ENCODE data around the gene RAB20.

DNA sequence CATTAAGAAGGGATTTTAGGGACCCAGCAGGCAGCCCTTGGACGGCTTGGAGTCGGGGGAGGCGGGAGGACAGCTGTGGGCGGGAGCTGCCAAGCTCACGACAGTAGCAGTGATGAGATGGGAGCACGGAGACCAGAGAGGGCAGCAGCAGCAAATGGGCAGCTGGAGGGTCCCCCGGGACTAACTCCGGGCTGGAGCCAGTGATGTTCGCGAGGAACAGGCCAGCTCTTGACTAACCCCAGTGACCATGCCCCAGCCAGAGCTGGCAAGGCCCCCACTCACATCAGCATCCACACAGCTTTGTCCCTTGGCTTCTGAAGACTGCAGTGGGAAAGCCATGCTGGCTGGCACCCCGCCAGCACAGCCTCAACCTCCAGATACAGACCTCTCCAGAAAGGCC lies 81.9 kb downstream of the RAB20 start:
- TF ChIP-seq, protein P1, sequence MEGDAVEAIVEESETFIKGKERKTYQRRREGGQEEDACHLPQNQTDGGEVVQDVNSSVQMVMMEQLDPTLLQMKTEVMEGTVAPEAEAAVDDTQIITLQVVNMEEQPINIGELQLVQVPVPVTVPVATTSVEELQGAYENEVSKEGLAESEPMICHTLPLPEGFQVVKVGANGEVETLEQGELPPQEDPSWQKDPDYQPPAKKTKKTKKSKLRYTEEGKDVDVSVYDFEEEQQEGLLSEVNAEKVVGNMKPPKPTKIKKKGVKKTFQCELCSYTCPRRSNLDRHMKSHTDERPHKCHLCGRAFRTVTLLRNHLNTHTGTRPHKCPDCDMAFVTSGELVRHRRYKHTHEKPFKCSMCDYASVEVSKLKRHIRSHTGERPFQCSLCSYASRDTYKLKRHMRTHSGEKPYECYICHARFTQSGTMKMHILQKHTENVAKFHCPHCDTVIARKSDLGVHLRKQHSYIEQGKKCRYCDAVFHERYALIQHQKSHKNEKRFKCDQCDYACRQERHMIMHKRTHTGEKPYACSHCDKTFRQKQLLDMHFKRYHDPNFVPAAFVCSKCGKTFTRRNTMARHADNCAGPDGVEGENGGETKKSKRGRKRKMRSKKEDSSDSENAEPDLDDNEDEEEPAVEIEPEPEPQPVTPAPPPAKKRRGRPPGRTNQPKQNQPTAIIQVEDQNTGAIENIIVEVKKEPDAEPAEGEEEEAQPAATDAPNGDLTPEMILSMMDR (IDR thresholded peaks at IDR 0.05; ENCODE audit: low read depth, low read length, missing input control): no peak
- TF ChIP-seq TAF1 (conservative IDR thresholded peaks at IDR 0.05) (no peak), RAD21 (IDR thresholded peaks at IDR 0.05) (no peak), REST (IDR thresholded peaks at IDR 0.05) (no peak), SP1 (IDR thresholded peaks at IDR 0.05) (no peak), HNF4G (IDR thresholded peaks at IDR 0.05) (no peak), NR2F2 (IDR thresholded peaks at IDR 0.05) (no peak), FOXA2 (IDR thresholded peaks at IDR 0.05) (no peak), YY1 (IDR thresholded peaks at IDR 0.05) (no peak), JUND (IDR thresholded peaks at IDR 0.05) (no peak)

Data from liver (tissue), 3 donors.